A673 (cell line): ENCODE data around the gene HS3ST4. TPM values are rescaled to one million over a fixed set of nuclear protein-coding genes. Genes with fewer than 3 reads are reported as not detected.

Source experiments
- BruUV-seq: library from RNA; stranded (reverse); fragments of 400-500 nt; replicated peaks from 2 replicates; lab custom pipeline; 2021; lab: Mats Ljungman, UMichigan
- CTCF ChIA-PET: fragments of 300-600 bp; sonication (Branson Sonifier 250); formaldehyde crosslinking; loops from one replicate; lab custom pipeline; 2022; ENCODE audit warnings: antibody characterized with exemption; lab: Charles Lee
- POLR2A ChIA-PET: fragments of 300-600 bp; sonication (Branson Sonifier 250); formaldehyde crosslinking; loops from one replicate; lab custom pipeline; 2022; ENCODE audit warnings: antibody characterized with exemption; ENCODE audit not compliant: low non-redundant PET; lab: Charles Lee
- DNase-seq: peaks from one replicate; pipeline ENCODE4 v3.0.0-alpha.2; 2015; ENCODE audit warnings: low spot score
- H3K27ac ChIP-seq: fragments of 200-600 bp; sonication (generic); 2 replicates; pipeline ENCODE4 v1.5.1; 2016; ENCODE audit warnings: mixed run types, low read depth, mild to moderate bottlenecking, mixed read lengths, antibody characterized with exemption, low read length; ENCODE audit not compliant: poor library complexity, severe bottlenecking
- H3K27me3 ChIP-seq: fragments of 200-600 bp; sonication (generic); replicated peaks from 2 replicates; pipeline ENCODE4 v1.6.1; 2017; ENCODE audit warnings: mixed run types, low read depth, mild to moderate bottlenecking, mixed read lengths, antibody characterized with exemption, low read length; ENCODE audit not compliant: insufficient read depth, poor library complexity
- H3K36me3 ChIP-seq: fragments of 200-600 bp; sonication (generic); 2 replicates; pipeline ENCODE4 v1.6.1; 2016; ENCODE audit warnings: mixed run types, mild to moderate bottlenecking, mixed read lengths, antibody characterized with exemption, low read length; ENCODE audit not compliant: insufficient read depth, poor library complexity, severe bottlenecking
- H3K4me1 ChIP-seq: fragments of 200-600 bp; sonication (generic); 2 replicates; pipeline ENCODE4 v1.6.1; 2017; ENCODE audit warnings: mixed run types, mild to moderate bottlenecking, mixed read lengths, antibody characterized with exemption, low read length; ENCODE audit not compliant: insufficient read depth, poor library complexity, severe bottlenecking
- H3K4me3 ChIP-seq: fragments of 200-600 bp; sonication (generic); 2 replicates; pipeline ENCODE4 v1.5.1; 2016; ENCODE audit warnings: low read depth, mixed run types, mild to moderate bottlenecking, mixed read lengths, low read length; ENCODE audit not compliant: poor library complexity, severe bottlenecking
- H3K9me3 ChIP-seq: fragments of 200-600 bp; sonication (generic); 2 replicates; pipeline ENCODE4 v1.6.1; 2016; ENCODE audit warnings: mixed run types, low read depth, mild to moderate bottlenecking, mixed read lengths, antibody characterized with exemption, low read length; ENCODE audit not compliant: poor library complexity, severe bottlenecking
- EZH2 ChIP-seq: fragments of 200-600 bp; sonication (generic); IDR thresholded peaks from 2 replicates; pipeline ENCODE4 v1.6.1; 2017; ENCODE audit warnings: borderline replicate concordance, low read depth, mild to moderate bottlenecking, mixed read lengths, antibody characterized with exemption, low read length; ENCODE audit not compliant: poor library complexity, severe bottlenecking
- intact Hi-C: fragments of 100-400 bp; cut with micrococcal nuclease; formaldehyde crosslinking; loops from one replicate; pipeline ENCODE4 v1.10.0; 2022; ENCODE audit not compliant: unreplicated experiment
- total RNA-seq: library from RNA; stranded (reverse); gene quantifications from 2 replicates; pipeline ENCODE4 v1.2.3, GENCODE V29; 2021
- TF ChIP-seq, protein P1 (sequence below): fragments of 300-800, 200-600 bp; sonication (generic); conservative IDR thresholded peaks from 2 replicates; pipeline ENCODE4 v1.5.1; 2017; ENCODE audit warnings: low read depth, mild to moderate bottlenecking, antibody characterized with exemption, low read length, moderate library complexity, mixed read lengths

The HS3ST4 gene
- total RNA-seq, 1 experiment from 2014 or later: 33.5 TPM

DNA sequence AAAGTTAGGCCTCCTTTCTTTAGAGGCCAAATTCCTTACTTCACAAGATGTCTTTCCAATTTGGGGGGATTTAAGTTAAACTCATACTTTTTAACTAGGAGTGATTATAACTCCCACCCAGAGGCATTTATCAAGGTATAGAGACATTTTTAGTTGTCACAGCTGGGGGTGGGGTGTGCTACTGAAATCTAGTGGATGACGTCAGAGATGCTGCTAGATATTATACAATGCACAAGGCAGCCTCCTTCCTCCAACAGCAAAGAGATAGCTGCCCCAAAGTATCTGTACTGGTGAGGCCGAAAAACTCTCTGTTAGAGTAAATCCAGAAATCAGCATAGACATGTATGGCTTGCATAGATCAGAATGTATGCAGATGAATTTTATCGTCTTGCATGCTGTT is 324.0 kb downstream of the HS3ST4 start:
- intact Hi-C loops: no loop called here
- H3K4me3 ChIP-seq: no peak overlapping the region
- POLR2A ChIA-PET: no interaction called here
- H3K36me3 ChIP-seq: no peaks in the 10 kb centered on the region
- no peak overlapping the region for H3K27ac ChIP-seq
- TF ChIP-seq, protein P1, sequence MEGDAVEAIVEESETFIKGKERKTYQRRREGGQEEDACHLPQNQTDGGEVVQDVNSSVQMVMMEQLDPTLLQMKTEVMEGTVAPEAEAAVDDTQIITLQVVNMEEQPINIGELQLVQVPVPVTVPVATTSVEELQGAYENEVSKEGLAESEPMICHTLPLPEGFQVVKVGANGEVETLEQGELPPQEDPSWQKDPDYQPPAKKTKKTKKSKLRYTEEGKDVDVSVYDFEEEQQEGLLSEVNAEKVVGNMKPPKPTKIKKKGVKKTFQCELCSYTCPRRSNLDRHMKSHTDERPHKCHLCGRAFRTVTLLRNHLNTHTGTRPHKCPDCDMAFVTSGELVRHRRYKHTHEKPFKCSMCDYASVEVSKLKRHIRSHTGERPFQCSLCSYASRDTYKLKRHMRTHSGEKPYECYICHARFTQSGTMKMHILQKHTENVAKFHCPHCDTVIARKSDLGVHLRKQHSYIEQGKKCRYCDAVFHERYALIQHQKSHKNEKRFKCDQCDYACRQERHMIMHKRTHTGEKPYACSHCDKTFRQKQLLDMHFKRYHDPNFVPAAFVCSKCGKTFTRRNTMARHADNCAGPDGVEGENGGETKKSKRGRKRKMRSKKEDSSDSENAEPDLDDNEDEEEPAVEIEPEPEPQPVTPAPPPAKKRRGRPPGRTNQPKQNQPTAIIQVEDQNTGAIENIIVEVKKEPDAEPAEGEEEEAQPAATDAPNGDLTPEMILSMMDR: no peak
- no peak for TF ChIP-seq EZH2
- no peaks in the 10 kb centered on the region for H3K4me1 ChIP-seq
- DNase-seq: no peak
- H3K9me3 ChIP-seq: peaks cover 17% of the 10 kb centered on the region
- H3K27me3 ChIP-seq: no peaks in the 10 kb centered on the region
- CTCF ChIA-PET: interaction anchor here (0.5 kb wide), 1 partner anchor 1094 kb away, joined by 5 read pairs; no protein-coding TSS in a partner anchor
- no TSS peak for BruUV-seq

DNA sequence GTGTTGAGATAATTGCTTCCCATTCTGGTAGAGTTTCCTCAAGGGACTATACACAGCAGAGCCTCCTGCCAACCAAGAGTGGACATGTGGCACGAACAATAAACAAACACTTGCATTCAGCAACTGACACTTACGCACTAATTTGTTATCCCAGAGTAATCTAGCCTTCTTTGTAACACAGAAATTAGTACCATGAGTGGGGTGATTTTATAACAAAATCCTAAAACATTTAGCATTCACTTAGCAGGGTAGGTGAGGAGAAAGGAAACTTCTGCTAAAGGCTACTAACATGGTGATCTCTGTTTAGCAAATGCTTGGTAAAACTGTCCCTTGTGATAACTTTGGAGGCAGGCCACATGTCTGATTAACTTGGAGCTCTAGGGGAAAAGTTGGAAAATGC is 325.2 kb downstream of the HS3ST4 start:
- intact Hi-C loops: no loop called here
- TF ChIP-seq EZH2: no peak
- TF ChIP-seq, protein P1: no peak
- H3K4me3 ChIP-seq: no peak overlapping the region
- no peak overlapping the region for H3K27ac ChIP-seq
- BruUV-seq: no TSS peak
- DNase-seq: no peak
- H3K9me3 ChIP-seq: peaks cover 17% of the 10 kb centered on the region
- ChIA-PET CTCF (no interaction called here), POLR2A (no interaction called here)
- no peaks in the 10 kb centered on the region for H3K36me3 ChIP-seq
- H3K4me1 ChIP-seq: no peaks in the 10 kb centered on the region
- H3K27me3 ChIP-seq: no peaks in the 10 kb centered on the region

DNA sequence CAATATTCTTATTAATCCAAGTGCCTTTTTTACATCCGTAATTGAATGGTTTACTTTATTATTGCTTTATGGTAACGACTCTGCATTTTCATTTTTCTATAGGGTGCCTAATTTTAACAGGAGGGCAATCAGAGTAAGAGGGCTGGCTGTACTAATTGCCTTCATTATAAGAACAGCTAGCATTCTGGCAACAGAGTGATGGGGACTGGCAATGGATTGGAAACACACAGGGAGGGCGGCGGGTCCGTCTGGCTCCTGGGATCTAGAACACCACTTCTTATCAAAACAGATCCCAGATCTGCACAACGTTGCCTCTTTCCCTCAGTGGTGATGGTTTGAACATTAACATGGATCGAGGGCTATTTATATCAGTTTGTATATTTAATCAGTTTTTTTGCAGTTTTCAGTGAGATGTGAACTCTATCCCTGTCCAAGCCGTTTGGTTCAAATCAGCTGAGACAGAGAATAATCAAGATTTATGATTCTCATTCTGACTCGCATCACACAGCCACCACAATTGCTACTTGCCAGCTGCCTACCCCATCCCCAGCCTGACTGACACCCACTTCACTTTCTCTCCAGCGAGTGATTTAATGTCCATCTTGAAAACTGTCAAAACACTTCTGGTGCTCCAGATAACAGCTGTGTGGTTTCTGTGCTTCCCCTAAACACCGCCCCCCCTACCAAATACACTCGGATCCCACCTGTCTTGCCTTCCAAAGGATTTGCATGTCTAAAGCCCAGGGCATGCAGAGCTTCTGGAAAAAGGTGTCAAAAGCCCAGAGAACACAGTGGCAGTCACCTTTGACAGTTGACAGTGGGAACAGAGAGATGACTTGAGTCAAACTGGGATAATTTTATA is 327.9 kb downstream of the HS3ST4 start:
- intact Hi-C loops: no loop called here
- ChIA-PET POLR2A (no interaction called here), CTCF (no interaction called here)
- H3K9me3 ChIP-seq: peaks cover 14% of the 10 kb centered on the region
- no peaks in the 10 kb centered on the region for H3K36me3 ChIP-seq
- H3K27me3 ChIP-seq: no peaks in the 10 kb centered on the region
- no peaks in the 10 kb centered on the region for H3K4me1 ChIP-seq
- H3K27ac ChIP-seq: no peak overlapping the region
- no TSS peak for BruUV-seq
- no peak overlapping the region for H3K4me3 ChIP-seq
- TF ChIP-seq EZH2: no peak
- TF ChIP-seq, protein P1: no peak
- DNase-seq: no peak
